Urinary bladder (tissue), 4 donors: ENCODE measurements around the gene IFNGR1. TPM values are rescaled to one million over a fixed set of nuclear protein-coding genes. Genes with fewer than 3 reads are reported as not detected.

Experiments used
- DNase-seq: peaks from one replicate; pipeline ENCODE4 v3.0.0-alpha.2; 2015; ENCODE audit errors: extremely low spot score
- H3K27ac ChIP-seq: one replicate; pipeline ENCODE4 v1.5.1; 2013; ENCODE audit warnings: low read depth, mild to moderate bottlenecking, moderate library complexity
- H3K36me3 ChIP-seq: one replicate; pipeline ENCODE4 v1.6.1; 2013; ENCODE audit warnings: mild to moderate bottlenecking, moderate library complexity; ENCODE audit not compliant: insufficient read depth
- H3K4me1 ChIP-seq: one replicate; pipeline ENCODE4 v1.6.1; 2013; ENCODE audit warnings: mild to moderate bottlenecking, moderate library complexity; ENCODE audit not compliant: insufficient read depth
- H3K4me3 ChIP-seq: one replicate; pipeline ENCODE4 v1.5.1; 2013; ENCODE audit warnings: low read depth, low read length
- WGBS: extraction: QIAGEN DNeasy Blood & Tissue Kit; methylation state at CpG from one replicate; pipeline ENCODE4 v1.1.7; 2013; 5-methylcytosine and 5-hydroxymethylcytosine counted together
- polyA plus RNA-seq: library from polyadenylated mRNA; stranded (reverse); fragments of 200-250 nt; gene quantifications from one replicate; pipeline ENCODE4 v1.2.3, GENCODE V29; 2013
- total RNA-seq: library from RNA; depleted of rRNA; stranded (reverse); fragments of >200 nt; gene quantifications from one replicate; pipeline ENCODE4 v1.2.3, GENCODE V29; 2014
- donor health status: healthy with polysubstance abuse.
- donor health status: healthy.

IFNGR1 gene
- total and polyA plus RNA-seq, 2 donors = 78.8 to 105 TPM

GRCh38 chr6:137171824-137172733 lies 47.1 kb downstream of the IFNGR1 start:
- DNase-seq = no peak
- no peaks in the 10 kb centered on the region for H3K4me1 ChIP-seq
- 57% methylated on average over 13 of the region's 13 CpGs for WGBS
- H3K27ac ChIP-seq = no peak overlapping the region
- H3K36me3 ChIP-seq = no peaks in the 10 kb centered on the region
- H3K4me3 ChIP-seq = no peak overlapping the region

GRCh38 chr6:137171053-137171374 lies 48.2 kb downstream of the IFNGR1 start:
- DNase-seq = no peak
- Histone ChIP-seq H3K36me3 (no peaks in the 10 kb centered on the region), H3K4me1 (no peaks in the 10 kb centered on the region), H3K27ac (no peak overlapping the region), H3K4me3 (no peak overlapping the region)
- WGBS = 84% methylated on average over 1 of the region's 1 CpG

- no peak for DNase-seq
- WGBS = 63% methylated on average over 13 of the region's 13 CpGs
- H3K4me1 ChIP-seq = no peaks in the 10 kb centered on the region
- no peak overlapping the region for H3K4me3 ChIP-seq
- H3K27ac ChIP-seq = no peak overlapping the region
- no peaks in the 10 kb centered on the region for H3K36me3 ChIP-seq
These were observed 48.7 kb downstream of the IFNGR1 start for GRCh38 chr6:137170266-137171052.

- H3K4me3 ChIP-seq = no peak overlapping the region
- no peak overlapping the region for H3K27ac ChIP-seq
- no peaks in the 10 kb centered on the region for H3K4me1 ChIP-seq
- H3K36me3 ChIP-seq = no peaks in the 10 kb centered on the region
- 90% methylated on average over 4 of the region's 4 CpGs for WGBS
- no peak for DNase-seq
These were observed 51.3 kb downstream of the IFNGR1 start for GRCh38 chr6:137167702-137168377.

- Histone ChIP-seq H3K27ac (no peak overlapping the region), H3K4me1 (no peaks in the 10 kb centered on the region), H3K4me3 (no peak overlapping the region), H3K36me3 (no peaks in the 10 kb centered on the region)
- WGBS = 83% methylated on average over 8 of the region's 8 CpGs
- no peak for DNase-seq
These were observed 52.7 kb downstream of the IFNGR1 start for GRCh38 chr6:137166247-137167098.

GRCh38 chr6:137165375-137166246 lies 53.6 kb downstream of the IFNGR1 start:
- Histone ChIP-seq H3K27ac (no peak overlapping the region), H3K4me3 (no peak overlapping the region), H3K4me1 (no peaks in the 10 kb centered on the region), H3K36me3 (no peaks in the 10 kb centered on the region)
- no peak for DNase-seq
- 85% methylated on average over 9 of the region's 9 CpGs for WGBS

- WGBS = 94% methylated on average over 12 of the region's 12 CpGs
- no peak overlapping the region for H3K27ac ChIP-seq
These were observed 55.4 kb downstream of the IFNGR1 start for GRCh38 chr6:137163732-137164318.

GRCh38 chr6:137162692-137163306 lies 56.4 kb downstream of the IFNGR1 start:
- Histone ChIP-seq H3K4me3 (no peak overlapping the region), H3K4me1 (no peaks in the 10 kb centered on the region), H3K36me3 (no peaks in the 10 kb centered on the region), H3K27ac (no peak overlapping the region)
- 62% methylated on average over 3 of the region's 3 CpGs for WGBS
- no peak for DNase-seq

More at GRCh38 chr6:137163732-137164318, 55.4 kb downstream of the IFNGR1 start:
- Histone ChIP-seq H3K4me1 (no peaks in the 10 kb centered on the region), H3K36me3 (no peaks in the 10 kb centered on the region), H3K4me3 (no peak overlapping the region)
- no peak for DNase-seq

- no peak for DNase-seq
- Histone ChIP-seq H3K4me3 (no peak overlapping the region), H3K27ac (no peak overlapping the region), H3K4me1 (no peaks in the 10 kb centered on the region), H3K36me3 (no peaks in the 10 kb centered on the region)
- 69% methylated on average over 5 of the region's 5 CpGs for WGBS
These were observed 57.2 kb downstream of the IFNGR1 start for GRCh38 chr6:137161949-137162348.

GRCh38 chr6:137160763-137161162 lies 58.4 kb downstream of the IFNGR1 start:
- H3K27ac ChIP-seq = no peak overlapping the region
- no peak for DNase-seq
- no peaks in the 10 kb centered on the region for H3K4me1 ChIP-seq
- WGBS = 64% methylated on average over 3 of the region's 3 CpGs
- H3K4me3 ChIP-seq = no peak overlapping the region
- no peaks in the 10 kb centered on the region for H3K36me3 ChIP-seq

GRCh38 chr6:137159912-137160311 lies 59.3 kb downstream of the IFNGR1 start:
- Histone ChIP-seq H3K4me3 (no peak overlapping the region), H3K27ac (no peak overlapping the region), H3K36me3 (no peaks in the 10 kb centered on the region), H3K4me1 (no peaks in the 10 kb centered on the region)
- no peak for DNase-seq

GRCh38 chr6:137157601-137158000 lies 61.6 kb downstream of the IFNGR1 start:
- Histone ChIP-seq H3K27ac (no peak overlapping the region), H3K36me3 (no peaks in the 10 kb centered on the region), H3K4me1 (no peaks in the 10 kb centered on the region), H3K4me3 (no peak overlapping the region)
- 36% methylated on average over 4 of the region's 4 CpGs for WGBS
- peak; percentile 31 for DNase-seq
